ENCODE results near the gene NEK3.
"Not testable (repeated sequence)": the region's sequence is repeated elsewhere in the genome, so short reads cannot be mapped to it uniquely, and the experiment has no call there.

NEK3 gene

DNA sequence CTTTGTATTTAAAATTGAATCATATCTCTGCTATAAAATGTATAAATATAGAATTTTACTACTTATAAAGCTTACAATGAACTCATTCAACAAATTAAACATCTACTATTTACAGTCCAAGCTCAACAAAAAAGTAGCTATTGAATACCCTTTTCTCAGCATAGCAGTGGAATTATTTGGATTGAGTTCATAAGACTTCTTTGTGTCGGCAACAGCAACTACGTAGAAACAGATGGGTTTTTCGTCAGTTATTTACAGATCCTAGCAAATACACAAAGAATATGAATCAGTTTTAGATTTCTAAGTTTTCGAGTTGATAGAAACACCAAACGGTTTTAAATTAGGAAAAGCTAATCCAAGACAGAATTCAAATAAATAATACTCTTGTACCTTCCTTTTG is 10.4 kb upstream of the NEK3 start:
- no peak for DNase-seq

- no peak for DNase-seq
Measured at GRCh38 chr13:52165411-52165810, 6.0 kb upstream of the NEK3 start.

- DNase-seq = no peak
Measured at GRCh38 chr13:52164989-52165388, 5.6 kb upstream of the NEK3 start.

GRCh38 chr13:52163878-52164277 is 4.5 kb upstream of the NEK3 start:
- DNase-seq = not testable (repeated sequence)

GRCh38 chr13:52162279-52163101 is 3.1 kb upstream of the NEK3 start:
- DNase-seq = no peak

- DNase-seq = no peak
Measured at GRCh38 chr13:52161181-52161646, 1.8 kb upstream of the NEK3 start.

- no peak for DNase-seq
Measured at GRCh38 chr13:52160506-52160905, 1.1 kb upstream of the NEK3 start.

DNA sequence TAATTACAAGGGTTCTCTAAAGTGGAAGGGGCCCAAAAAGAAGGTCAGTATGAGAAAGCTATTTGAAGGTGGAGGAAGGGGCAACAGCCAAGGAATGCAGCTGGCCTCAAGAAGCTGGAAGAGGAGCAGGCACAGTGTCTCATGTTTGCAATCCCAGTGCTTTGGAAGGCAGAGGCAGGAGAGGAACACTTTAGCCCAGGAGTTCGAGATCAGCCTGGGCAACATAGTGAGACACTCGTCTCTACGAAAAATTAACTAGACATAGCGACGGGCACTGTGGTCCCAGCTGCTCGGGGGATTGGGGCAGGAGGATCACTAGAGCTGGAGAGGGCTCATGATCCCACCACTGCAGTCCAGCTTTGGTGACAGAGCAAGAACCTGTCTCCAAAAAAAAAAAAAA is 656 bp upstream of the NEK3 start:
- no peak for DNase-seq

GRCh38 chr13:52158629-52159158 is 703 bp downstream of the NEK3 start:
- DNase-seq = peak; percentile 15

- DNase-seq = no peak
Measured at GRCh38 chr13:52156724-52157261, 2.6 kb downstream of the NEK3 start.

DNA sequence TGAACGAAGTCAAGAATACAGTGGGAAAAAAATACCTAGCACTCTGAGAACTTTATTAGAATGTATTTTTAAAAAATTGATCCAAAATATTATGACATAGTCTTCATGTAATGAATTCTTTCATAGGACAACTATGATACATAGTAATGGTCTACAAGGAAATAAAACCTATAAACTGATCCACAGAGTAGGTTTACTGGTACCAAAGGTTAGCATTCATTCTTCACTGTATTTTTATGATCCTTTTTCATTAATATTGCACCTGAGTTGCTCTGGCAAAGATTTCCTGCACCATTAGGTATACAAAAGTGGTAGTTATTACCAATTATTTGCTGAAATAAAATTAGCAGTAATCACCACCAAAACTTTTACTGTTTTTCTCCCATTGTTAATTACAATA is 4.2 kb downstream of the NEK3 start:
- DNase-seq = no peak

DNA sequence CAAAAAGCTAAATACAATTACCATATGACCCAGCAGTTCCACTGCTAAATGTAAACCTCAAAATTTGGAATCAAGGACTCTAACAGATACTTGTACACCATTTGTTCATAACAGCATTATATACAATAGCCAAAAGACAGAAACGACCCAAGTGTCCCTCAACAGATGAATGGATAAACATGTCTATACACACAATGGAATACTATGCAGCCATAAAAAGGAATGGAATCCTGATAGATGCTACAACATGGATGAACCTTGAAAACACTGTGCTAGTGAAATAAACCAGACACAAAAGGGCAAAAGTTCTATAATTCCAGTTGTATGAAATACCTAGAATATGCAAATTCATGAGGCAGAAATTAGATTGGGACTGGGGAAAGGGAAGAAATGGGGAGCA is 12.2 kb downstream of the NEK3 start:
- DNase-seq = no peak

DNA sequence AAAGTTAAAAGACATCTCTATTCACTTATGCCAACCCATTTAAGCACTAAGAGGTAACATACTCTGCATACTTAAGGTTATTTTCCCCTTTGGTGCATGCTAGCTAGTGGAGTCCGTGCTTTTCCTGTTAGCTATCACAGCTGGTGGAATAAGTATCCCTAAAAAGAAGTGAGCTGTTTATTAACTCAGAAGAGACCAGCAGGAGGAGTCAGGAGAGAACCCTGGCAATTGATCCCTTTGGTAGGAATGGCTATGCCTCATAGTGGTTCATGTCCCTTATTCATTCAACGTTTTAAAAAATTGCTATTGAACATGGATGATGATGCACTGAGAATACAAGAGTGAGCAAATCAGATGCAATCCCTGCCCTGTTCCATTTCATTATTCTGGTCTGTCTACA is 18.1 kb downstream of the NEK3 start:
- DNase-seq = no peak

GRCh38 chr13:52137489-52137888 is 21.9 kb downstream of the NEK3 start:
- DNase-seq = no peak

DNA sequence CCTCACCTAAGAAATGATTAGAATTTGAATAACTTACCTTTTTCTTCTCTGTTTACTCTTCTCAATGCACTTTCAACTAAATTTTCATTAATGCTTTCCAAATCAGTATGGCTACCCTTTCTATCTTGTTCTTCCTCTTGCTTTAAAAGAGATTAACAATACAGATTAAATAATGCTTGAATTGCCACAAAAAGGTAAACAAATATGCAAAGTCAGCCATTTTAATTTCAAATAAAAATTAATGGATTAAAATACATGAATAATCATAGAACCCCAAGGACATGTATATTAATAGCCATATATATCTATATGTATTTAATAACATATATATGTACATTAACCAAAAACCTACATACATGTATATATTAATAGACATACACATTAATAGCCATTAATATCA is 22.6 kb downstream of the NEK3 start:
- DNase-seq = no peak

GRCh38 chr13:52130641-52131040 is 28.8 kb downstream of the NEK3 start:
- DNase-seq = no peak

- DNase-seq = peak; percentile 77
Measured at GRCh38 chr13:52128714-52129700, 30.4 kb downstream of the NEK3 start, which contains the start of gene NEK5. NEK5 (minus strand) TSS chr13:52129073; CDS start chr13:52127482, 1,591 bp downstream.

GRCh38 chr13:52127783-52128702 is 31.4 kb downstream of the NEK3 start:
- DNase-seq = peak; percentile 51

GRCh38 chr13:52127378-52127777 is 32.0 kb downstream of the NEK3 start:
- DNase-seq = no peak

DNA sequence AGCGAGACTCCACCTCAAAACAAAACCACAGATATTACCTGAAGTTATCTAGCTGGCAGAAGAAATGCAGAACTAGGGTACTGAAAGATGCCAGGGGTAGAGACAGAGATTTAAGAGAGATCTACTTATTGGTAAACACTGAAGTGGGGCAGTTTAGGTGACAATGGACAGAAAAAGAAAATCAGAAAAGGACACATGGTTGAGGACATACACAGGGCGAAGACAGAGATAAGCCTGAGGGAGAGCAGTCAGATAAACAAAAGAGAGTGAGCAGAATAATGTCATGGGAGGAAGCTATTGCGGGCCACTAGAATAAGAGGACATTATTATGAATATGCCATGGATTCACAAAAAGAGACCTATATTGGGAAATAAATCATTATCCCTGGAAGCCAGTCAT is 33.9 kb downstream of the NEK3 start:
- DNase-seq = no peak

DNA sequence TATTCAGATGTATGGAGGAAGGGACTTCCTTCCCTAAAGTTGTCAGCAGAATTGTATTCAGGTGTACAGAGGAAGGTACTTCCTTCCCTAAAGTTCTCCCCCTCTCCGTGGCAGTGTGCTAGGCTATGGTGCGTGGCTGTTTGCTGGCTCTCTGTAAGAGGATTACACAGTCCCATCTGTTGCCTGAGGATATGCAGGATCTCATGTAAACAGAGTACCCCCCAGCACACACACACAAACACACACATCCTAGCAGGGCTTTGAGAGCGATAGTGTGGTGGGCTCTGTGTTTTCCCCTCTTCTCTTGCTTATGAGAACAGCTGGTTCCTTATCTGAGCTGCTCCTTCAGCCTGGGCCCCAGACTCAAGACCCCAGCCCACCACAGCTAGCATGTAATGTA is 40.8 kb downstream of the NEK3 start:
- DNase-seq = no peak

DNA sequence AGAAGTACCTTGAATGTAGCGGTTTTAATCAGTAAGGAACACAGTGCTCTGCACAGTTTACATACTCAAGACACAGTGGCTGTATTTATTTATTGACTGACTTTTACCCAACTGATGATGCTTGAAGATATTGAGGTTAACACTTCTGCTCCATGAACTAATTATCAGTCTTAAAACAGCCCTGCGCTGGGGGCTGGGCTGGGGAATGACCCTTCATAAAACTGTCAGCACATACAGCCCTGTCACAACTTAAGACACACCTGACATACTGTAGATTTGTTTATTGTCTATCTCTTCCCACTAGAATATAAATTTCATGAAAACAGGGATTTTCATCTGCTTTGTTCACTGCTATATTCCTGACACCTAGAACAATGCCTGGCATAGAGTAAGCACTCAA is 41.3 kb downstream of the NEK3 start:
- no peak for DNase-seq

Data from 8988T (cell line).